Endothelial cell of umbilical vein (primary cell): ENCODE results near the gene GALNT17. TPM values are rescaled to one million over a fixed set of nuclear protein-coding genes. Genes with fewer than 3 reads are reported as not detected.

Experiments used
- BruUV-seq: library from RNA; stranded (reverse); fragments of 400-500 nt; replicated peaks from 2 replicates; lab custom pipeline; 2021; lab: Mats Ljungman, UMichigan
- CTCF ChIA-PET: fragments of 300-600, 350-600 bp; sonication (Branson Sonifier 250); formaldehyde crosslinking; loops from one replicate; lab custom pipeline; 2021; ENCODE audit warnings: antibody characterized with exemption, inconsistent platforms; lab: Charles Lee
- POLR2A ChIA-PET: fragments of 300-600, 350-600 bp; sonication (Branson Sonifier 250); formaldehyde crosslinking; loops from one replicate; lab custom pipeline; 2021; ENCODE audit warnings: antibody characterized with exemption, inconsistent platforms; lab: Charles Lee
- DNase-seq: peaks from one replicate; pipeline ENCODE4 v3.0.0-alpha.2; 2011; ENCODE audit warnings: low read depth, low spot score
- FAIRE-seq: peaks from 2 replicates; lab custom pipeline; 2011; peaks lifted over from hg19 to GRCh38; lab: Jason Lieb, UNC
- H2AFZ ChIP-seq: 2 replicates; pipeline ENCODE4 v1.6.0; 2012; ENCODE audit warnings: low read depth, low read length, control low read depth, inconsistent platforms
- H3K27ac ChIP-seq: 2 replicates; pipeline ENCODE4 v1.5.1; 2011; ENCODE audit warnings: low read depth, mild to moderate bottlenecking, control low read depth, low read length, moderate library complexity; ENCODE audit not compliant: insufficient read depth
- H3K27me3 ChIP-seq, 2 experiments: 2 replicates each; pipeline versions ENCODE4 v1.6.0 to v1.6.1; 2011; ENCODE audit warnings: low read length in 2 of 2, mixed read lengths in 1 of 2; ENCODE audit not compliant: control insufficient read depth in 2 of 2, insufficient read depth in 2 of 2
- H3K36me3 ChIP-seq, 2 experiments: 2 replicates in 1 of 2; 3 replicates in 1 of 2; pipeline ENCODE4 v1.5.1; 2011; ENCODE audit warnings: low read length in 2 of 2, mild to moderate bottlenecking in 1 of 2, moderate library complexity in 1 of 2; ENCODE audit not compliant: control insufficient read depth in 2 of 2, insufficient read depth in 2 of 2; ENCODE audit errors: extremely low read depth in 1 of 2
- H3K4me1 ChIP-seq: 3 replicates; pipeline ENCODE4 v1.5.1; 2011; ENCODE audit warnings: mild to moderate bottlenecking, low read length; ENCODE audit not compliant: control insufficient read depth, insufficient read depth; ENCODE audit errors: extremely low read depth
- H3K4me2 ChIP-seq: 2 replicates; pipeline ENCODE4 v1.6.1; 2011; ENCODE audit warnings: low read length, control low read depth, mixed read lengths; ENCODE audit not compliant: insufficient read depth
- H3K4me3 ChIP-seq, 3 experiments: fragments of 200-600 bp in 1 of 3; sonication (generic), shearing (Covaris generic) in 1 of 3; replicated peaks in 1 of 3; 2 replicates each; pipeline ENCODE4 v1.5.1; 2011 to 2016; ENCODE audit warnings: control low read depth in 3 of 3, low read length in 3 of 3, mild to moderate bottlenecking in 2 of 3, inconsistent platforms in 1 of 3, low read depth in 1 of 3, moderate library complexity in 1 of 3; ENCODE audit not compliant: insufficient read depth in 1 of 3
- H3K79me2 ChIP-seq: 2 replicates; pipeline ENCODE4 v1.6.0; 2012; ENCODE audit warnings: low read length, inconsistent platforms; ENCODE audit not compliant: control insufficient read depth, insufficient read depth
- H3K9ac ChIP-seq: replicated peaks from 2 replicates; pipeline ENCODE3; 2011; ENCODE audit warnings: low read length, control low read depth; ENCODE audit not compliant: insufficient read depth; ENCODE audit errors: extremely low read depth
- H3K9me1 ChIP-seq: replicated peaks from 3 replicates; pipeline ENCODE4 v1.6.0; 2011; ENCODE audit warnings: mild to moderate bottlenecking, low read length; ENCODE audit not compliant: control insufficient read depth, insufficient read depth; ENCODE audit errors: extremely low read depth
- H3K9me3 ChIP-seq: replicated peaks from 2 replicates; pipeline ENCODE4 v1.5.1; 2012; ENCODE audit warnings: low read length, inconsistent platforms; ENCODE audit not compliant: control insufficient read depth, insufficient read depth
- H4K20me1 ChIP-seq: replicated peaks from 2 replicates; pipeline ENCODE3; 2011; ENCODE audit warnings: mild to moderate bottlenecking, low read length; ENCODE audit not compliant: control insufficient read depth, insufficient read depth; ENCODE audit errors: extremely low read depth
- EZH2 ChIP-seq: IDR thresholded peaks from 2 replicates; pipeline ENCODE4 v1.6.1; 2012; ENCODE audit warnings: borderline replicate concordance, low read depth, mild to moderate bottlenecking, moderate library complexity, low read length, inconsistent platforms; ENCODE audit not compliant: severe bottlenecking
- FOS ChIP-seq: IDR thresholded peaks from 2 replicates; pipeline ENCODE4 v1.6.1; 2011; ENCODE audit warnings: mild to moderate bottlenecking, low read length, moderate library complexity, borderline replicate concordance; ENCODE audit not compliant: insufficient read depth
- GATA2 ChIP-seq: IDR thresholded peaks from 2 replicates; pipeline ENCODE4 v1.7.0; 2011; ENCODE audit warnings: low read depth, mild to moderate bottlenecking, moderate library complexity, mixed read lengths, low read length; ENCODE audit not compliant: insufficient read length, insufficient read depth
- JUN ChIP-seq: IDR thresholded peaks from 2 replicates; pipeline ENCODE4 v1.6.1; 2011; ENCODE audit warnings: borderline replicate concordance, low read depth; ENCODE audit not compliant: insufficient read length, insufficient read depth
- MYC ChIP-seq: IDR thresholded peaks from one replicate; pipeline ENCODE4 v1.6.1; 2011; ENCODE audit warnings: mild to moderate bottlenecking, low read depth, low read length
- POLR2A ChIP-seq: IDR thresholded peaks from 2 replicates; pipeline ENCODE4 v1.6.1; 2012; ENCODE audit warnings: low read depth, mild to moderate bottlenecking, control low read depth, low read length
- POLR2AphosphoS5 ChIP-seq: IDR thresholded peaks from 2 replicates; pipeline ENCODE4 v1.6.1; 2012; ENCODE audit warnings: low read depth, mild to moderate bottlenecking, control low read depth, low read length, moderate library complexity; ENCODE audit not compliant: insufficient read depth
- dilution Hi-C: fragments of 300-500 bp; cut with MboI; formaldehyde crosslinking; loops from one replicate; pipeline ENCODE4 v1.15.0; 2019; ENCODE audit warnings: low sequenced_read_pairs; ENCODE audit not compliant: extremely low pct_ligation_motif_present
- intact Hi-C: fragments of 100-400 bp; cut with micrococcal nuclease; formaldehyde crosslinking; loops from one replicate; pipeline ENCODE4 v1.10.0; 2022
- polyA plus RNA-seq, 4 experiments: library from polyadenylated mRNA; depleted of rRNA in 3 of 4; stranded (reverse) in 3 of 4; unstranded in 1 of 4; fragments of >200 nt; gene quantifications; 2 replicates each; pipeline versions ENCODE4 v1.2.1 to v1.2.3, GENCODE V29; 2011 to 2012; ENCODE audit warnings: missing spikeins in 1 of 4
- total RNA-seq: library from RNA; stranded (reverse); gene quantifications from 2 replicates; pipeline ENCODE4 v1.2.3, GENCODE V29; 2021
- TF ChIP-seq, protein P1 (sequence below), 2 donors: IDR thresholded peaks; 1 replicate in 1 of 2; 2 replicates in 1 of 2; pipeline ENCODE4 v1.5.1; 2011; ENCODE audit warnings: low read length in 2 of 2, mild to moderate bottlenecking in 2 of 2, moderate library complexity in 2 of 2, control low read depth in 1 of 2, inconsistent platforms in 1 of 2, low read depth in 1 of 2; ENCODE audit not compliant: insufficient read depth in 1 of 2; ENCODE audit errors: extremely low read depth in 1 of 2
- TF ChIP-seq, protein P2 (sequence below): IDR thresholded peaks from 2 replicates; pipeline ENCODE4 v1.6.1; 2011; ENCODE audit not compliant: insufficient read depth, insufficient read length

GALNT17 gene
- total and polyA plus RNA-seq, 2 donors (not counting 3 experiments of a cell fraction or from before 2014, with no cell fraction given), result not detected

GRCh38 chr7:71706597-71706975 lies 574.6 kb downstream of the GALNT17 start:
- no peak overlapping the region for H2AFZ ChIP-seq
- no peak overlapping the region for H3K27ac ChIP-seq
- no TSS peak for BruUV-seq
- H3K4me3 ChIP-seq, result no peak overlapping the region
- no peak overlapping the region for H3K4me2 ChIP-seq
- H3K9ac ChIP-seq, result no peak overlapping the region
- dilution Hi-C loops (no loop called here), intact Hi-C loops (no loop called here)
- H3K9me1 ChIP-seq, result no peaks in the 10 kb centered on the region
- TF ChIP-seq, protein P1, sequence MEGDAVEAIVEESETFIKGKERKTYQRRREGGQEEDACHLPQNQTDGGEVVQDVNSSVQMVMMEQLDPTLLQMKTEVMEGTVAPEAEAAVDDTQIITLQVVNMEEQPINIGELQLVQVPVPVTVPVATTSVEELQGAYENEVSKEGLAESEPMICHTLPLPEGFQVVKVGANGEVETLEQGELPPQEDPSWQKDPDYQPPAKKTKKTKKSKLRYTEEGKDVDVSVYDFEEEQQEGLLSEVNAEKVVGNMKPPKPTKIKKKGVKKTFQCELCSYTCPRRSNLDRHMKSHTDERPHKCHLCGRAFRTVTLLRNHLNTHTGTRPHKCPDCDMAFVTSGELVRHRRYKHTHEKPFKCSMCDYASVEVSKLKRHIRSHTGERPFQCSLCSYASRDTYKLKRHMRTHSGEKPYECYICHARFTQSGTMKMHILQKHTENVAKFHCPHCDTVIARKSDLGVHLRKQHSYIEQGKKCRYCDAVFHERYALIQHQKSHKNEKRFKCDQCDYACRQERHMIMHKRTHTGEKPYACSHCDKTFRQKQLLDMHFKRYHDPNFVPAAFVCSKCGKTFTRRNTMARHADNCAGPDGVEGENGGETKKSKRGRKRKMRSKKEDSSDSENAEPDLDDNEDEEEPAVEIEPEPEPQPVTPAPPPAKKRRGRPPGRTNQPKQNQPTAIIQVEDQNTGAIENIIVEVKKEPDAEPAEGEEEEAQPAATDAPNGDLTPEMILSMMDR (IDR thresholded peaks at IDR 0.05; ENCODE audit: extremely low read depth in 1 of 2, insufficient read depth in 1 of 2, low read depth in 1 of 2, low read length in 2 of 2), result no peak
- TF ChIP-seq JUN (no peak), MYC (no peak)
- no peaks in the 10 kb centered on the region for H3K36me3 ChIP-seq
- no peaks in the 10 kb centered on the region for H3K27me3 ChIP-seq
- ChIA-PET CTCF (no interaction called here), POLR2A (no interaction called here)
- DNase-seq (no peak), FAIRE-seq (no peak)
- peaks cover 3% of the 10 kb centered on the region for H3K9me3 ChIP-seq
- H4K20me1 ChIP-seq, result no peaks in the 10 kb centered on the region
- no peaks in the 10 kb centered on the region for H3K4me1 ChIP-seq
- H3K79me2 ChIP-seq, result no peaks in the 10 kb centered on the region

DNA sequence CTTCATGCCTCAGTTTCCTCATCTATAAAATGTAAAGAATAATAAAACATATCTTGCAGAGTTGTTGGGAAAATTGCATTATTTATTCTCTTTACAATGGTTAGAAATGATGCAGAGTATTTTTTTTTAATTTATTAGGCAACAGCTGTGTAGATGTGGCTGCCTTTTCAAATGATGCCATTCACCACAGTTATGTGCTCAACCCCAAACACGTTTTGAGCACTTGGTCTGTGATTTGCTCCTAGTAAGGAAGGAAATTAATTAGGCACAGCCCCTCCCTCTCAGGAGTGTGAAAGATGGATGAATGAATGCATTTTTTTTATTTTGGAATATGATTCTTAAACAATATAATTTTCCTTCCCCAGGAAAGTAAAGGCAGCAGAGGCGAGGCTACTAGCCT lies 575.1 kb downstream of the GALNT17 start:
- no peak overlapping the region for H3K4me2 ChIP-seq
- H3K9ac ChIP-seq, result no peak overlapping the region
- H2AFZ ChIP-seq, result no peak overlapping the region
- no peaks in the 10 kb centered on the region for H4K20me1 ChIP-seq
- intact Hi-C loops (no loop called here), dilution Hi-C loops (no loop called here)
- no peaks in the 10 kb centered on the region for H3K79me2 ChIP-seq
- FAIRE-seq, result no peak
- no peaks in the 10 kb centered on the region for H3K36me3 ChIP-seq
- CTCF ChIA-PET, result no interaction called here
- H3K4me3 ChIP-seq, result no peak overlapping the region
- DNase-seq, result no peak
- POLR2A ChIA-PET, result no interaction called here
- no peak overlapping the region for H3K27ac ChIP-seq
- H3K9me3 ChIP-seq, result peaks cover 3% of the 10 kb centered on the region
- no peaks in the 10 kb centered on the region for H3K4me1 ChIP-seq
- TF ChIP-seq FOS (no peak), POLR2AphosphoS5 (no peak), MYC (no peak), POLR2A (no peak), EZH2 (no peak), JUN (no peak), GATA2 (no peak)
- TF ChIP-seq, protein P2, sequence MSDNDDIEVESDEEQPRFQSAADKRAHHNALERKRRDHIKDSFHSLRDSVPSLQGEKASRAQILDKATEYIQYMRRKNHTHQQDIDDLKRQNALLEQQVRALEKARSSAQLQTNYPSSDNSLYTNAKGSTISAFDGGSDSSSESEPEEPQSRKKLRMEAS, result no peak
- TF ChIP-seq, protein P1 (IDR thresholded peaks at IDR 0.05; ENCODE audit: extremely low read depth in 1 of 2, insufficient read depth in 1 of 2, low read depth in 1 of 2, low read length in 2 of 2), result no peak
- H3K9me1 ChIP-seq, result no peaks in the 10 kb centered on the region
- no TSS peak for BruUV-seq
- H3K27me3 ChIP-seq, result no peaks in the 10 kb centered on the region
